Psoas muscle (tissue), 8 donors: ENCODE results near the gene NSD2. TPM values are rescaled to one million over a fixed set of nuclear protein-coding genes. Genes with fewer than 3 reads are reported as not detected.

Experiments
- ATAC-seq, 4 donors: fragments of 200-7000 bp; cut with Tn5 transposase; one replicate each; pipeline ENCODE4 v1.9.1; 2020; ENCODE audit warnings: moderate library complexity in 3 of 4, mild to moderate bottlenecking in 2 of 4
- DNase-seq, 2 donors: peaks; one replicate each; pipeline ENCODE4 v3.0.0-alpha.2; 2020
- H3K27ac ChIP-seq: fragments of 200-600 bp; one replicate; pipeline ENCODE4 v1.8.0; 2022
- H3K27me3 ChIP-seq, 3 donors: fragments of 200-600 bp in 1 of 3; one replicate each; pipeline versions ENCODE4 v1.6.1 to v1.8.0; 2013 to 2022; ENCODE audit warnings: low read length in 2 of 3, mild to moderate bottlenecking in 2 of 3, moderate library complexity in 1 of 3; ENCODE audit not compliant: insufficient read depth in 3 of 3
- H3K36me3 ChIP-seq, 2 donors: fragments of 200-600 bp in 1 of 2; one replicate each; pipeline versions ENCODE4 v1.6.1 to v1.8.0; 2013 to 2022; ENCODE audit warnings: low read depth in 1 of 2, mild to moderate bottlenecking in 1 of 2, moderate library complexity in 1 of 2; ENCODE audit not compliant: insufficient read depth in 1 of 2
- H3K4me1 ChIP-seq: fragments of 200-600 bp; one replicate; pipeline ENCODE4 v1.8.0; 2022
- H3K4me3 ChIP-seq: fragments of 200-600 bp; one replicate; pipeline ENCODE4 v1.8.0; 2022; ENCODE audit warnings: mild to moderate bottlenecking
- H3K9me3 ChIP-seq: fragments of 200-600 bp; one replicate; pipeline ENCODE4 v1.8.0; 2022
- CTCF ChIP-seq: fragments of 200-600 bp; IDR thresholded peaks from one replicate; pipeline ENCODE4 v1.8.0; 2022; ENCODE audit warnings: antibody characterized with exemption
- WGBS, 3 donors: extraction: QIAGEN DNeasy Blood & Tissue Kit; methylation state at CpG; one replicate each; pipeline versions ENCODE4 v1.1.6 to v1.1.7; 2013; 5-methylcytosine and 5-hydroxymethylcytosine counted together
- intact Hi-C, 2 donors: fragments of 100-400 bp; cut with DNase I; formaldehyde crosslinking; loops; one replicate each; pipeline versions ENCODE4 v1.11.0 to v1.14.2; 2022
- polyA plus RNA-seq, 3 donors: library from polyadenylated mRNA; stranded (reverse); fragments of 200-250 nt; gene quantifications; one replicate each; pipeline ENCODE4 v1.2.3, GENCODE V29; 2013
- total RNA-seq, 4 donors: library from RNA; stranded (reverse); fragmentation: NEBNext Ultra II Directional in 2 of 4; extraction: Animal tissue kit (Norgen Biotek cat#: 25700) in 2 of 4; gene quantifications; one replicate each; pipeline versions ENCODE4 v1.2.1 to v1.2.4, GENCODE V29; 2021 to 2023
- donor health status: healthy with polysubstance abuse.
- donor health status: DM: no; HTN: no; CAD: no; lungs with moderate emphysema.
- donor health status: Bipolar disorder and iron deficiency.
- donor health status: healthy.
- donor health status: DM: yes; HTN: yes; CAD: no.
- donor health status: DM: no; HTN: no; CAD: no.
- donor health status: DM: no; HTN: no; CAD: no.
- donor health status: DM: yes; HTN: yes; CAD: no.

The NSD2 gene
- total and polyA plus RNA-seq, 7 donors = 5.6 to 36.0 (median 21.2) TPM

- WGBS, 3 donors = 97 to 100% (median 97%) methylated on average over 1 of the region's 1 CpG
- peaks cover 0 to 47% of the 10 kb centered on the region in 2 donors for H3K36me3 ChIP-seq
- no peak for ATAC-seq
- TF ChIP-seq CTCF = no peak
- no peaks in the 10 kb centered on the region for H3K9me3 ChIP-seq
- H3K27ac ChIP-seq = no peak overlapping the region
- H3K27me3 ChIP-seq = no peaks in the 10 kb centered on the region
- intact Hi-C loops = no loop called here
- DNase-seq = no peak
- no peak overlapping the region for H3K4me3 ChIP-seq
- no peaks in the 10 kb centered on the region for H3K4me1 ChIP-seq
These were observed 93.8 kb downstream of the NSD2 start for GRCh38 chr4:1964971-1965370.

- no peak overlapping the region for H3K4me3 ChIP-seq
- H3K27me3 ChIP-seq = no peaks in the 10 kb centered on the region
- DNase-seq (peak in 1 of 2 donors; percentile 3), ATAC-seq (no peak)
- H3K27ac ChIP-seq = no peak overlapping the region
- H3K36me3 ChIP-seq = peaks cover 0 to 36% of the 10 kb centered on the region in 2 donors
- 75 to 84% (median 76%) methylated on average over 5 of the region's 5 CpGs for WGBS, 3 donors
- intact Hi-C loops = no loop called here
- TF ChIP-seq CTCF = no peak
- H3K4me1 ChIP-seq = no peaks in the 10 kb centered on the region
- no peaks in the 10 kb centered on the region for H3K9me3 ChIP-seq
These were observed 96.4 kb downstream of the NSD2 start for GRCh38 chr4:1967512-1968149.

- H3K9me3 ChIP-seq = no peaks in the 10 kb centered on the region
- H3K36me3 ChIP-seq = peaks cover 0 to 27% of the 10 kb centered on the region in 2 donors
- no peaks in the 10 kb centered on the region for H3K27me3 ChIP-seq
- intact Hi-C loops = no loop called here
- no peak overlapping the region for H3K27ac ChIP-seq
- TF ChIP-seq CTCF = no peak
- no peak overlapping the region for H3K4me3 ChIP-seq
- H3K4me1 ChIP-seq = no peaks in the 10 kb centered on the region
- ATAC-seq (no peak), DNase-seq (no peak)
- WGBS, 3 donors = 92 to 94% (median 93%) methylated on average over 7 of the region's 7 CpGs
These were observed 97.6 kb downstream of the NSD2 start for GRCh38 chr4:1968686-1969295.

- H3K27ac ChIP-seq = no peak overlapping the region
- H3K9me3 ChIP-seq = no peaks in the 10 kb centered on the region
- H3K4me1 ChIP-seq = no peaks in the 10 kb centered on the region
- intact Hi-C loops = no loop called here
- no peak overlapping the region for H3K4me3 ChIP-seq
- no peak for TF ChIP-seq CTCF
- ATAC-seq (no peak), DNase-seq (peak in 1 of 2 donors; percentile 32)
- H3K27me3 ChIP-seq = no peaks in the 10 kb centered on the region
- peaks cover 0 to 38% of the 10 kb centered on the region in 2 donors for H3K36me3 ChIP-seq
- WGBS, 3 donors = 95 to 97% (median 97%) methylated on average over 17 of the region's 17 CpGs
These were observed 98.9 kb downstream of the NSD2 start for GRCh38 chr4:1969928-1970723.
